HepG2 (cell line): Measurements from ENCODE around the gene SEC23IP. TPM values are rescaled to one million over a fixed set of nuclear protein-coding genes. Genes with fewer than 3 reads are reported as not detected.

Source experiments
- ATRX ChIP-seq: sonication (generic); formaldehyde crosslinking; IDR thresholded peaks from 2 replicates; pipeline ENCODE4 v1.4.0; 2020; ENCODE audit warnings: missing genetic modification reagents, borderline replicate concordance
- BRCA1 ChIP-seq: sonication (generic); formaldehyde crosslinking; IDR thresholded peaks from 2 replicates; pipeline ENCODE4 v1.4.0; 2020; ENCODE audit warnings: missing genetic modification reagents
- CBX5 ChIP-seq: sonication (generic); formaldehyde crosslinking; IDR thresholded peaks from 2 replicates; pipeline ENCODE4 v1.4.0; 2020; ENCODE audit warnings: missing genetic modification reagents, borderline replicate concordance
- CREB3 ChIP-seq: sonication (generic); formaldehyde crosslinking; IDR thresholded peaks from 2 replicates; pipeline ENCODE4 v1.5.0; 2020; ENCODE audit warnings: missing genetic modification reagents
- ELF1 ChIP-seq: sonication (generic); formaldehyde crosslinking; IDR thresholded peaks from 2 replicates; pipeline ENCODE4 v1.4.0; 2020; ENCODE audit warnings: missing genetic modification reagents
- FOSL1 ChIP-seq: sonication (generic); formaldehyde crosslinking; IDR thresholded peaks from 2 replicates; pipeline ENCODE4 v1.9.0; 2021; ENCODE audit warnings: missing genetic modification reagents, borderline replicate concordance
- GLI4 ChIP-seq: sonication (generic); formaldehyde crosslinking; IDR thresholded peaks from 2 replicates; pipeline ENCODE4 v1.5.1; 2020; ENCODE audit warnings: missing genetic modification reagents, mild to moderate bottlenecking, moderate library complexity, borderline replicate concordance
- GLMP ChIP-seq: sonication (generic); formaldehyde crosslinking; IDR thresholded peaks from 2 replicates; pipeline ENCODE4 v1.9.0; 2021; ENCODE audit warnings: missing genetic modification reagents, mild to moderate bottlenecking, borderline replicate concordance
- HIVEP1 ChIP-seq: sonication (generic); formaldehyde crosslinking; IDR thresholded peaks from 2 replicates; pipeline ENCODE4 v1.4.0; 2020; ENCODE audit warnings: mild to moderate bottlenecking, missing genetic modification reagents
- JUN ChIP-seq: sonication (generic); formaldehyde crosslinking; IDR thresholded peaks from 2 replicates; pipeline ENCODE4 v1.4.0; 2020; ENCODE audit warnings: mild to moderate bottlenecking, missing genetic modification reagents
- KMT2B ChIP-seq: IDR thresholded peaks from 2 replicates; pipeline ENCODE4 v1.6.1; 2016; ENCODE audit warnings: missing genetic modification reagents, missing compliant biosample characterization
- PRDM4 ChIP-seq: sonication (generic); formaldehyde crosslinking; IDR thresholded peaks from 2 replicates; pipeline ENCODE4 v1.9.0; 2021; ENCODE audit warnings: missing genetic modification reagents, borderline replicate concordance
- RFX1 ChIP-seq: fragments of 450-650 bp; IDR thresholded peaks from 2 replicates; pipeline ENCODE4 v1.6.1; 2017
- RXRA ChIP-seq: sonication (generic); formaldehyde crosslinking; IDR thresholded peaks from 2 replicates; pipeline ENCODE4 v1.5.1; 2020; ENCODE audit warnings: missing genetic modification reagents
- SOX5 ChIP-seq: IDR thresholded peaks from 2 replicates; pipeline ENCODE4 v1.6.1; 2016; ENCODE audit warnings: borderline replicate concordance
- SRSF4 ChIP-seq: fragments of 200-400 bp; formaldehyde crosslinking; IDR thresholded peaks from one replicate; pipeline ENCODE4 v1.6.1; 2018; ENCODE audit warnings: mild to moderate bottlenecking, low read depth, low read length, moderate library complexity; ENCODE audit not compliant: poor library complexity, severe bottlenecking
- WIZ ChIP-seq: sonication (generic); formaldehyde crosslinking; IDR thresholded peaks from 2 replicates; pipeline ENCODE4 v1.5.1; 2020; ENCODE audit warnings: mild to moderate bottlenecking, missing genetic modification reagents
- ZBTB46 ChIP-seq: sonication (generic); formaldehyde crosslinking; IDR thresholded peaks from 2 replicates; pipeline ENCODE4 v1.4.0; 2020; ENCODE audit warnings: mild to moderate bottlenecking, missing genetic modification reagents, borderline replicate concordance
- ZFP62 ChIP-seq: sonication (generic); formaldehyde crosslinking; IDR thresholded peaks from 2 replicates; pipeline ENCODE4 v1.4.0; 2020; ENCODE audit warnings: missing genetic modification reagents
- ZFP90 ChIP-seq: sonication (generic); formaldehyde crosslinking; IDR thresholded peaks from 2 replicates; pipeline ENCODE4 v1.8.0; 2022; ENCODE audit warnings: missing genetic modification reagents, mild to moderate bottlenecking, inconsistent platforms, borderline replicate concordance
- ZNF24 ChIP-seq: fragments of 450-650 bp; IDR thresholded peaks from 2 replicates; pipeline ENCODE4 v1.6.1; 2017; ENCODE audit warnings: antibody characterized with exemption, mild to moderate bottlenecking
- ZNF3 ChIP-seq: IDR thresholded peaks from 2 replicates; pipeline ENCODE4 v1.7.0; 2017; ENCODE audit warnings: inconsistent platforms
- ZNF619 ChIP-seq: sonication (generic); formaldehyde crosslinking; IDR thresholded peaks from 2 replicates; pipeline ENCODE4 v1.4.0; 2020; ENCODE audit warnings: mild to moderate bottlenecking, missing genetic modification reagents
- polyA plus RNA-seq, 8 experiments: library from polyadenylated mRNA; depleted of rRNA in 3 of 8; stranded (reverse) in 7 of 8; unstranded in 1 of 8; fragments of >200 nt; fragmentation: Illumina TruSeq in 4 of 8; extraction: Trizol in 4 of 8; gene quantifications; 2 replicates each; pipeline versions ENCODE4 v1.2.1 to v1.2.3, GENCODE V29; 2011 to 2016; ENCODE audit warnings: low read depth in 4 of 8, missing spikeins in 1 of 8, mixed read lengths in 1 of 8; ENCODE audit not compliant: insufficient read depth in 1 of 8
- total RNA-seq, 5 experiments: library from RNA; depleted of rRNA; stranded (reverse); fragments of >200 nt; fragmentation: Illumina TruSeq; extraction: Trizol; gene quantifications; 2 replicates each; pipeline ENCODE4 v1.2.3, GENCODE V29; 2016; ENCODE audit warnings: low read depth in 1 of 5

The SEC23IP gene
- total and polyA plus RNA-seq, 2 of the 13 experiments (the other 11 are each of a cell fraction or from before 2014, with no cell fraction given): 32.3 to 57.7 TPM

- TF ChIP-seq ZBTB46 (no peak), CREB3 (CRISPR knock-in tag) (no peak), FOSL1 (CRISPR knock-in tag) (no peak), PRDM4 (CRISPR knock-in tag) (no peak), KMT2B (CRISPR knock-in tag) (peak; percentile 60), ZFP90 (CRISPR knock-in tag) (no peak), HIVEP1 (CRISPR knock-in tag) (peak; percentile 37; the same call in 1 of the 2 replicates), GLI4 (CRISPR knock-in tag) (no peak), CBX5 (no peak), ZFP62 (no peak), ELF1 (CRISPR knock-in tag) (no peak), WIZ (CRISPR knock-in tag) (0 out of 2 replicates have a peak, but pooled peaks have one; percentile 13), ZNF3 (no peak), BRCA1 (no peak), SOX5 (CRISPR knock-in tag) (peak; percentile 20; the same call in 1 of the 2 replicates), RFX1 (no peak), GLMP (CRISPR knock-in tag) (no peak), JUN (CRISPR knock-in tag) (no peak), ATRX (no peak), RXRA (CRISPR knock-in tag) (peak; percentile 47; the same call in 1 of the 2 replicates), SRSF4 (no peak), ZNF24 (no peak), ZNF619 (CRISPR knock-in tag) (peak; percentile 58; the same call in 1 of the 2 replicates)
Measured at GRCh38 chr10:119872860-119873681, 19.5 kb upstream of the SEC23IP start (continued).
